ENCODE results near the gene MARCKS.

MARCKS gene

GRCh38 chr6:113859349-113860180 is 2.4 kb downstream of the MARCKS start:
- peaks cover 55% of the 10 kb centered on the region for H4K20me1 ChIP-seq
- TF ChIP-seq Cebpa-rat (IDR thresholded peaks at IDR 0.05) = no peak
- H3K27me3 ChIP-seq = peaks cover 66% of the 10 kb centered on the region
- 0 out of 2 replicates have a peak, but pooled peaks cover 5% of the 10 kb centered on the region for H3K36me3 ChIP-seq
- H3K9me3 ChIP-seq = peaks cover 8% of the 10 kb centered on the region
- H3K4me3 ChIP-seq = peak overlapping the region; percentile 82
- peaks cover 21% of the 10 kb centered on the region for H3K4me1 ChIP-seq
- peak overlapping the region; percentile 96 for H3K4me2 ChIP-seq
- H3K27ac ChIP-seq = peak overlapping the region; percentile 96
- peak overlapping the region; percentile 97 for H3K9ac ChIP-seq

GRCh38 chr6:113860181-113860955 is 3.2 kb downstream of the MARCKS start:
- Histone ChIP-seq H3K36me3 (0 out of 2 replicates have a peak, but pooled peaks cover 5% of the 10 kb centered on the region), H3K4me3 (peak overlapping the region; percentile 82), H4K20me1 (peaks cover 62% of the 10 kb centered on the region), H3K4me1 (peaks cover 20% of the 10 kb centered on the region; the same call in 1 of the 2 replicates), H3K27me3 (peaks cover 60% of the 10 kb centered on the region), H3K4me2 (peak overlapping the region; percentile 96), H3K27ac (peak overlapping the region; percentile 96), H3K9ac (peak overlapping the region; percentile 97), H3K9me3 (peaks cover 8% of the 10 kb centered on the region)
- no peak for TF ChIP-seq Cebpa-rat (IDR thresholded peaks at IDR 0.05)

GRCh38 chr6:113862112-113862511 is 5.0 kb downstream of the MARCKS start:
- H3K9me3 ChIP-seq = peaks cover 4% of the 10 kb centered on the region
- H3K9ac ChIP-seq = no peak overlapping the region
- peaks cover 63% of the 10 kb centered on the region for H4K20me1 ChIP-seq
- TF ChIP-seq Cebpa-rat (IDR thresholded peaks at IDR 0.05) = no peak
- H3K4me3 ChIP-seq = no peak overlapping the region
- H3K4me1 ChIP-seq = 0 out of 2 replicates have a peak, but pooled peaks cover 12% of the 10 kb centered on the region
- H3K4me2 ChIP-seq = no peak overlapping the region
- 0 out of 2 replicates have a peak, but pooled peaks cover 5% of the 10 kb centered on the region for H3K36me3 ChIP-seq
- no peak overlapping the region for H3K27ac ChIP-seq
- peaks cover 42% of the 10 kb centered on the region for H3K27me3 ChIP-seq

- no peak for TF ChIP-seq Cebpa-rat (IDR thresholded peaks at IDR 0.05)
- Histone ChIP-seq H3K4me1 (peaks cover 7% of the 10 kb centered on the region), H3K9me3 (no peaks in the 10 kb centered on the region), H3K9ac (no peak overlapping the region), H3K4me2 (no peak overlapping the region), H3K36me3 (no peaks in the 10 kb centered on the region), H3K27ac (no peak overlapping the region), H4K20me1 (no peaks in the 10 kb centered on the region), H3K4me3 (no peak overlapping the region), H3K27me3 (no peaks in the 10 kb centered on the region)
These were observed 13.8 kb downstream of the MARCKS start for GRCh38 chr6:113870917-113871316.

GRCh38 chr6:113871975-113872374 is 14.8 kb downstream of the MARCKS start:
- no peaks in the 10 kb centered on the region for H3K36me3 ChIP-seq
- no peak overlapping the region for H3K4me3 ChIP-seq
- no peaks in the 10 kb centered on the region for H4K20me1 ChIP-seq
- H3K27ac ChIP-seq = no peak overlapping the region
- H3K9ac ChIP-seq = no peak overlapping the region
- no peaks in the 10 kb centered on the region for H3K27me3 ChIP-seq
- H3K9me3 ChIP-seq = no peaks in the 10 kb centered on the region
- H3K4me1 ChIP-seq = peaks cover 7% of the 10 kb centered on the region
- H3K4me2 ChIP-seq = no peak overlapping the region
- no peak for TF ChIP-seq Cebpa-rat (IDR thresholded peaks at IDR 0.05)

GRCh38 chr6:113873043-113873667 is 16.0 kb downstream of the MARCKS start:
- peaks cover 7% of the 10 kb centered on the region for H3K4me1 ChIP-seq
- no peaks in the 10 kb centered on the region for H3K36me3 ChIP-seq
- no peaks in the 10 kb centered on the region for H4K20me1 ChIP-seq
- no peak overlapping the region for H3K4me3 ChIP-seq
- no peaks in the 10 kb centered on the region for H3K27me3 ChIP-seq
- no peak overlapping the region for H3K27ac ChIP-seq
- H3K9ac ChIP-seq = no peak overlapping the region
- no peak for TF ChIP-seq Cebpa-rat (IDR thresholded peaks at IDR 0.05)
- H3K4me2 ChIP-seq = peak overlapping the region; percentile 43
- no peaks in the 10 kb centered on the region for H3K9me3 ChIP-seq

GRCh38 chr6:113875470-113875869 is 18.3 kb downstream of the MARCKS start:
- no peak for TF ChIP-seq Cebpa-rat (IDR thresholded peaks at IDR 0.05)
- H3K4me2 ChIP-seq = no peak overlapping the region
- no peak overlapping the region for H3K27ac ChIP-seq
- H3K4me1 ChIP-seq = peaks cover 7% of the 10 kb centered on the region
- no peaks in the 10 kb centered on the region for H3K36me3 ChIP-seq
- no peaks in the 10 kb centered on the region for H4K20me1 ChIP-seq
- no peaks in the 10 kb centered on the region for H3K27me3 ChIP-seq
- H3K4me3 ChIP-seq = no peak overlapping the region
- no peak overlapping the region for H3K9ac ChIP-seq
- no peaks in the 10 kb centered on the region for H3K9me3 ChIP-seq

- no peak overlapping the region for H3K9ac ChIP-seq
- H4K20me1 ChIP-seq = no peaks in the 10 kb centered on the region
- H3K4me1 ChIP-seq = peaks cover 7% of the 10 kb centered on the region
- no peaks in the 10 kb centered on the region for H3K36me3 ChIP-seq
- no peaks in the 10 kb centered on the region for H3K9me3 ChIP-seq
- H3K27ac ChIP-seq = no peak overlapping the region
- H3K4me2 ChIP-seq = no peak overlapping the region
- no peak for TF ChIP-seq Cebpa-rat (IDR thresholded peaks at IDR 0.05)
- H3K27me3 ChIP-seq = no peaks in the 10 kb centered on the region
- no peak overlapping the region for H3K4me3 ChIP-seq
These were observed 19.6 kb downstream of the MARCKS start for GRCh38 chr6:113876695-113877094.

- Histone ChIP-seq H3K9me3 (no peaks in the 10 kb centered on the region), H3K36me3 (no peaks in the 10 kb centered on the region), H4K20me1 (no peaks in the 10 kb centered on the region), H3K4me3 (no peak overlapping the region), H3K4me1 (no peaks in the 10 kb centered on the region), H3K4me2 (no peak overlapping the region), H3K27ac (no peak overlapping the region), H3K9ac (no peak overlapping the region), H3K27me3 (no peaks in the 10 kb centered on the region)
- TF ChIP-seq Cebpa-rat (IDR thresholded peaks at IDR 0.05) = no peak
These were observed 22.3 kb downstream of the MARCKS start for GRCh38 chr6:113879186-113880096.
